NCI-H510A treated with DMSO at 0.1 percent for 48 hours (cell line): ENCODE results near the gene SIK3.
"Not testable (repeated sequence)": the region's sequence is repeated elsewhere in the genome, so short reads cannot be mapped to it uniquely, and the experiment has no call there.

Experiments used
- DNase-seq: peaks from one replicate; lab custom pipeline; 2025; lab: John Stamatoyannopoulos, UW

The SIK3 gene

DNA sequence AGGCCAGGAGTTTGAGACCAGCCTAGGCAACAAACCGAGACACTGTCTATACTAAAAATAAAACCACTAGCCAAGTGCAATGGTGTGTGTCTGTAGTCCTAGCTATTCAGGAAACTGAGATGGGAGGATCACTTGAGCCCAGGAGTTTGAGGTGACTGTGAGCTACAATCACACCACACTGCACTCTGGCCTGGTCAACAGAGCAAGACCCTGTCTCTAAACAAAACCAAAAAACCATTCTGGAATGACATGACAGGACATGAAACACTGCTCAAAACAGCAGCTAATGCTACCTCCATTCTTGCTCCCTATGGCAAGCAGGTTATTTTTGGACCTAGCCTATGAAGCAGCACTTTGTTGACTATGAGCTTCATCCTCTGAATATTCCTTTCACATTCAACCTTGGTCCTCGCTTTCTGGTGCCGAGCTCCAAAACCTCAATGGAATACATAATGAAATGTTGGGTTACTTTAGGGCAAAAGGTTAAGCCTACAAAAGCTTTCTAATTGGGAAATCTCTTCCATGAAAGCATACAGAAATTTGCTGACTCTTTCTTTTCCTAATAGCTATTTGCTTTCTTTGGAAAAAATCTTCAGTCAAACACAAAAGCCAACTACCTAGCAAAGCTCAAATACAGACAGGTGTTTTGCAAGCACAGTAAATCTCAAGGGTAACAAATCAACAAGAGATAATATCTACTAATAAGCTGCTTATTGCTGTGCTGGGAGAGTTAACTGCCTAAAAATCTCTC, 21.1 kb downstream of the SIK3 start:
- peak; percentile 19 for DNase-seq

DNA sequence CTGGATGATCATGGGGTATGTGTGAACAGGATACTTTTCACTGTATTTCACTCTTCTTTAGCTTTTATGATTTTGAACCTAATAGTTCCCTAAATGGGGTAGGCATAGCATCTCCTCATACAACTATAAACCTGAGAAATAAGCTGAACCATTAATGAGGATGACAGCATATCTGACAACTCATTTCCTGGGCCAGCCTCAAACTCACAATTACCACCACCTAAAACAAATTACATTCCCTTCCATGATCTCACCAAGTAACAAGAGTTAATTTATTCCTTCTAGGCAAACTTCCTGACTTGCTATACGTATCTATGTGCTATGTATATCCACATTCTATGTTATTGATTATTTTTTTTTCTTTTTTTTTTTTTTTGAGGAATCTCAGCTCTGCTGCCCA, 23.0 kb downstream of the SIK3 start:
- DNase-seq, result no peak

DNA sequence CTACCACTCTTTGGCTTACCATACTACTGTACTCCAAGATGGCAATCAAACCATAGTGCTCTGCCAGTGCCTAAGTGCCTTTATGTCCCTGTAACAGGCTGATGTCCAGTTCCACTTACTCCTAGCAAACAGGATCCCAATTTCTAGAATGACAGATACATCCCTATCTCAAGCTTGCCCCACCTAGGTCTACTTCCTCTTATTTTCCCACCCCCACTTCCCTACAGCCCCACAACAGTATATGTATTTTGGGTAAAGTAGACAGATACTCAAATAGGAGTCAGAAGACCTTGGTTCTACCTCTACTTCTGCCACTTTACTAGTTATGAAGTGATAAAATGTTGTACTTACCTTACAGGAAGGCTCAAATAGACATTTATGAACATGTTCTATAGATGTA, 24.1 kb downstream of the SIK3 start:
- no peak for DNase-seq

DNA sequence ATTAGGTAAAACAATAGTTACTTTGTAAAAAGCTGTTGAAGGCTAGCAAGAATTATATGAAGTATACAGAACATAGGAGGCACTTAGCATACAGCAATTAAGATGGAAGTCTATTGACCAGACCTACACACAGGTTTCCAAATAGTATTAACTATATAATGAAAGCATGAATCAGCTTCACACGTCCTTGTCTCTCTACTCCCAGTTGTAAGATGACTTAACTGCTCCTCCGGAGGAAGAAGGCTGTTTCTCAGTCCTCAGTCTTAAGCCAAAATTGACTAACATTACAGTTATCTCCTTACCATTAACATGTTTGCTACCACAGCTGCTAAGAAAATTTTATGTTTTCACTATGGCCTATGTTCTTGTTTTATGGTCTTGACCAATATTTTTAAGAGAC, 24.7 kb downstream of the SIK3 start:
- DNase-seq, result no peak

DNA sequence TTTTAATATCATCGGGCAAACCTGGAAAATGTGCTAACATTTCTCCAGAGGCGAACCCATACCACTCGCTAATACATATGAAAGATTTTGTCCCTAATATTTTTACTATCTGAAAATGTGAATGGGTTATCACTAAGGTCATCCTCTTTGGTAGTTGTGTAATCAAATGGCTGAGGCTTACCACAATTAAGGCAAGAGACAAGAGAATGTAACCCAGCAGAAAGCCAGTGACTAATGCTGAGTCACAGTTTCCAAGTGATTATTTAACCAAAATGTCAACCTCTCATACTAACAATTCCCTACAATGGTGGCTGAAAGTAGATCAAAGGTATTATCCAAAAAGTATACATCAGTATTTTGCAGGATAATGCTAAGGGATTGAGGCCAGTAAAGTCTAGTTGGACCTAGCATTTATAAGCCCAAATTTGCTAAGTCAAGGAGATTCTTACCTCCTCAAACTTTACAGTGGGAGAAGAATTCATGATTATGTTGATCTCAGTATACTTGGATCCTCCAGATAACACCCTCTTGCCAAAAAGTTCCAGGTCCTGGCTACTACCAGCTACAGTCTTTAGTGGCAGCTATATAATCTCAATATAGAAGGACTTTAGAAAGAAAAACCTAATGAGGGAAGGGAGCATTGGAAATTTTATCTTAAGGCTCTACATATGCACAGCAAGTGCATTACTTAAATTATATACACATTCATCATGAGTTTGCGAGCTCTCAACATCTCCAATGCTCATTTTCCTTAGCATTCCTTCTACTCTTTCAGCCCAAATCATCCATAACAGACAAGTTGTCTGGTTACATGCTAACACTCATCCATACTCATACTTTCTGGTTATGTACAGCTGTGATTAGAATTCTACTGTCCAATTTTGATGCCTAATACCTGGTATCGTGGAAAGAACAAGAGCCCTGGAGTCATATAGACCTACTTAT, 25.4 kb downstream of the SIK3 start:
- DNase-seq, result no peak

DNA sequence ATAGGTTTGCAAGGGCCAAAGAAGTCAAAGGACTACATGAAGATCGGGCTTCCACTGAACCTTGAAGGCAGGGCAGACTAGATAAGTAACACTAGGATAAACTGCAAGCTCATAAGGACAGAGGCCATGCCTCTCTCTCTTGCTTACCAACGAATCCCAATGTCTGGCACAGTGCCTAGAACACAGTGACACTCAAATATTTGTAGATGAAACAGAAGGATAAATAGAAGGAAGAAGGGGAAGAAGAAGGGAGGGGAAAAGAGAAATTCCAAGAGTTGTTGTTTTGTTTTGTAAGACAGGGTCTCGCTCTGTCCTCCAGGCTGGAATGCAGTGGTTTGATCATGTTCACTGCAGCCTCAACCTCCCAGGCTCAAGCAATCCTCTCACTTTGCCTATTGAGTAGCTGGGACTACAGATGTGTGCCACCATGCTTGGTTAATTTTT, 26.9 kb downstream of the SIK3 start:
- DNase-seq, result peak; percentile 62

DNA sequence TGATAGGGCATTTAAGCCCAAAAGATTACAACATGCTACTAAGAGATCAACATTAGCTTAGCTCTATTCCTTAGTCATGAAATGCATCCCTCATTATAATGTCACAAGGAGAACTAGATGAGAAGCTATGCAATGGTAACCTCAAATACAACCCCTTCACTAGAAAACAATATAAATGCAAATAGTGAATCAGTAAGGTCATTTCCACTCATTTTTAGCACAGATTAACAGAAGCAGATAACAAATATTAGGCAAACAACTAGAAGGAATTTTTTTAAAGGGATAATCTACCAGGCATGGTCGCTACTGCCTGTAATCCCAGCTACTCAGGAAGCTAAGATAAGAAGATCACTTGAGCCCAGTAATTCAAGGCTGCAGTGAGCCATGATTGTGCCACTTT, 28.2 kb downstream of the SIK3 start:
- DNase-seq, result no peak

DNA sequence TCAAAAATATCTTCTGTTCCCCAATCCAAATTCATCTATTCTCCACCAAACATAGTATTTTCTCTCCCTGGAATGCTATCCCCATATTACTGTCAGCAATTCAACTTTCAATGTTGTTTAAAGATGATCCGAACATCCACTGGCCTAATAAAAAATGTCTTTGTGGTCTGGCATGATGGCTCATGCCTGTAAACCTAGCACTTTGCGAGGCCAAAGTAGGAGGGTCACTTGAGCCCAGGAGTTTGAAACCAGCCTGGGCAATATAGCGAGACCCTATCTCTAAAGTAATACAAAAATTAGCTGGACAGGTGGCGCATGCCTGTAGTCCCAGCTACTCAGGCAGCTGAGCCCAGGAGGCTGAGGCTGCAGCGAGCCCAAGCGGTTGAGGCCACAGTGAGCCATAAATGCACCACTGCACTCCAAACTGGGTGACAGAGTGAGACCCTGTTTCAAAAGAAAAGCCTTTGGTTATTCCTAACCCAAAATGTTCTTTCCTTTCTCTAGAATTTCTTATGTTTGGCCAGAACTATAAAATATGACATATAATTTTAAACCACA, 29.8 kb downstream of the SIK3 start:
- DNase-seq, result no peak

DNA sequence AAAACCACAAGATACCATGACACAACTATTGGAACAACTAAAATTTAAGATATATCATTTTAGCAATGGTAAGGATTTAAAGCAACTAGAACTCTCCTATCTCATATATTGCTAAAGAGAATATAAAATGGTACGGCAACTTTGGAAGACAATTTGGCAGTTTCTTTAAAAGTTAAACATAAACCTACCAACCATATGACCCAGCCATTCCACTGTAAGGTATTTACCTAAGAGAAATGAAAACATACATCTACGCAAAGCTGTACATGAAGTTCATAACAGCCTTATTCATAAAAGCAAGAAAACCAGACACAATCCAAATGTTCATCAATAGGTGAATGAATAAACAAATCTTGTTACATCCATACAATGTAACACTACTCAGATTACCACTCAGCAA, 31.3 kb downstream of the SIK3 start:
- no peak for DNase-seq

DNA sequence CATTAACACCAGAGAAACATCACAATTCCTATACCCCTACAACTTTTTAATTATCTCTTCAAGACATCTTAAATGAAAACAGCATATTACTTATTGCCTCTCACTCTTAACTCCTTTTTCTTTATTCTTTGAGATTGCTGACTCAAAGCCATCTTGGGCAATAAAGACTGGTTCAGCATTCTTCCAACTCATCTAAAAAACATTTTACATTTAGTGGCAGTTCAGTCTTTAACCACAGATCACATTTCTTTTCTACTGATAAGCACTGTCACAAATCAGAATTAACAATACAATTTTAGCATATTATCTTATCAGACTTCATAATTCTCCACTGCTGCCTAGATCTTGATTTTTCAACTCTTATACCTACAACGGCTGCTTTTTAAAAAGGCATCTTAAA, 34.0 kb downstream of the SIK3 start:
- no peak for DNase-seq

DNA sequence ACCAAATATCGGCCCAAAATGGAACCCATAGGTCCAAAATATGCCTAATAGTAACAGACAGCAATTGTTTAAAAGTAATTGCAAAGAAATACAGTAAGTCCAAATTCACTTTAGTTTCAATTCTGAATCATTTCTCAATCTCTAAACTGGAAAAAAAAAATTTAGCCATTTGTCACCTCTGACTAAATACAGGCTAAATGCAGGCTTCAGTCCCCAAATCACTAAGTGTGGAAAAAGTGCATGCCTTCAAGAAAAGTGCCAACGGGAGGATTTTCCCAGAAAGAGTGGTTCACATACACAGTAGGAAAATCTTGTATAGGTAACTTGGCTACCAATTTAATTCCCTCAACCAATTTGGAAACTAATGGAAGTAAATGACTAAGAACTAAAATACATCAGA, 35.7 kb downstream of the SIK3 start:
- no peak for DNase-seq

DNA sequence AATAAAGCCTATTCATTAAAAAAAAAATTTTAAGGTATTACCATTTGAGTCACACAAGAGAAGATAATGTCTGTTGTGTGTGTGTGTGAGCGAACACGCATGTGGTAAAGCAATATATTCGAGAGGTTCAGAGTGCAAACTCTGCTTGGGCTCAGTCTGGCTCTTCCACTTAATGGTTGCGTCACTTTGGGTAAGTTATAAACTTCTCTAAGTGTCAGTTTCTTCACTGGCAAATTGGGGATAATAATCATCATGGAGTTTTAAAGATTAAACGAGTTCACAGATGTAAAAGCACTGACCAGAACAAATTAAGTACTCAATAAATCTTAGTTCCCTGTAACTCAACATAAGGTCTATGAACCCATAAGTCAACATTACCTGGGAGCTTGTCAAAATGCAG, 37.0 kb downstream of the SIK3 start:
- DNase-seq, result no peak

DNA sequence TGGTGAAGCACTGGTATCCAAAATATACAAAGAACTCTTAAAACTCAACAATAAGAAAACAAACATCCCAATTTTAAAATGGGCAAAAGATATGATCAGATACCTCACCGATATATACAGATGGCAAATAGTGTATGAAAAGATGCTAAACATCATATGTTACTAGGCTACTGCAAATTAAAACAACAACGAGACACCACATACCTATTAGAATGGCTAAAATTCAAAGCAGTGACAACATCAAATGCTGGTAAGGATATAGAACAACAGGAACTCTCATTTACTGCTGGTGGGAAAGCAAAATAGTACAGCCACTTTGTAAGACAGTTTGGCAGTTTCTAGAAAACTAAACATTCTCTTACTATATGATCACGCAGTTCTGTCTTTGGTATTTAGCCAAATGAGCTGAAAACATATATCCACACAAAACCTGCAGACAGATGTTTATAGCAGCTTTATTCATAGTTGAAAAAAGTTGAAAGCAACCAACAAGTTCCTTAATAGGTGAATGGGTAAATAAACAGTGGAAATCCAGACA, 38.5 kb downstream of the SIK3 start:
- DNase-seq, result no peak

DNA sequence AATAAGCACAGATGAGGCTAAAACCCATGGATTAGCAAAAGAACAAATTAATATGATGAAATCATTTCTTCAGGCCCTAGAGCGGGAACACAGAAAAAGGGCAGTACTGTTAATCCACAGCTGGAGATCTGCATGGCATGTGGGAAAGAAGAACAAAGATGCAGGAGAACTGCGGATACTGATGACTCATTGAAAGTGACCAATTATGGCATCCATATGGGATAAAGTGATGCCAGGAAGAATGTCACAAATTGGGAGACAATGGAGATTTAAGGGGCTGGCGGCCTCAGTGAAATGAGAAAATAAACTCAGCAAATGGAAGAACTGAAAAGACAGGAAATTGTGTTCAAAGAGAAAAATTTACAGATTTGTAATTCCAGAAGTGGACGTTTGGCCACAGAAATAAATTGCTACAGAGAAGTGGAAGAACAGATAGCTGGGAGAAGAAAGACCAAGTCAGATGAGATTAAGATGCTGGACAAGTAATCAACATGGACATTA, 39.4 kb downstream of the SIK3 start:
- DNase-seq, result no peak

DNA sequence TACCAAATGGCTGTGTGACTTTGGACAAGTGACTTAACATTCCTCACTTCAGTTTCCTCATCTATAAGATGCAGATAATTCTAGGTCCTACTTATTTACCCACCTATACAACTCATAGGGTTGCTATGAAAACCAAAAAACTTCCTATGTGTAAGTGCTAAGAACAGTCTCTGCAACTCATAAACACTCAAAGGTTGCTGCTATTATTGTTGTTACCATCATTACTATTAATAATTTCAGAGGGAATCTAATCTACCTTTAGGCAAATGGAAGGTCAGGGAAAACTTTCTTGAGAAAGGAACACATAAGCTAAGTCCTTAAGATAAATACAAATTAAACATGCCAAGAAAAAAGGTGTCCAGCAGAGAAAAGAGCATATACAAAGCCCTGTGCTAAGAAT, 40.5 kb downstream of the SIK3 start:
- DNase-seq, result no peak

DNA sequence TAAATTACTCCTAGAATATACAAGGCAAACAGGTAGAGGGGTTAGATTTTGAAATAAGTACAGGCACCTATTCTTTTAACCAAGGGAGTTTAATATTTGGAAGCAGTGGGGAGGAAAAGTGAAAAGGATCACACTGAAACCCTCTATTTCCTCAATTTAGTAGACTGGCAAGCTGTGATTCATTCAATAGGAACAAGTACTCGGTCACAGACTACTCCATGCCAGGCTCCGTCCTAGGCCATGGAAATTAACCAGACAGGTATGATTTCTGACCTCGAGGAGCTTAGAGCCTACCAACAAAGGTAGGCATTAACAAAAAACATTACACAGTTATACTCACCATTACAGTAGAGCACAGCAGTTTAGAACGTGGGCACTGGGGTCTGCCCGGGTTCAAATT, 40.9 kb downstream of the SIK3 start:
- no peak for DNase-seq

DNA sequence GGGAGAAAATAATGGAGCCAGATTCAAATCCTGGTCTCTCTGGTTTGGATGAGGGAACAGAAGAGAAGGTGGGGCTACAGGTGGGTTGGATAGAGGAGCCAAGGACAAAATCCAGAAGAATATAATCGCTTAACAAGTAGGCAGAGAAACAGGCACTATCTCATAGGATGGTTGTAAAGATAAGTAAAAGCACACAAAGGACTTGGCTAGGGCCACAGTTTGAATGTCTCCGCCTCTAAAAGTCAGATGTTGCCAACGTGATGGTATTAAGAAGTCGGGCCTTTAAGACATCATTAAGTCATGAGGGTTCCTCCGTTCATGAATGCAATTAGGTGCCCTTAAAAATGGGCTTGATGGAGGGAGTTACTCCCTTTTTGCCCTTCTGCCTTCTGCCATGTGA, 42.8 kb downstream of the SIK3 start:
- DNase-seq, result no peak

DNA sequence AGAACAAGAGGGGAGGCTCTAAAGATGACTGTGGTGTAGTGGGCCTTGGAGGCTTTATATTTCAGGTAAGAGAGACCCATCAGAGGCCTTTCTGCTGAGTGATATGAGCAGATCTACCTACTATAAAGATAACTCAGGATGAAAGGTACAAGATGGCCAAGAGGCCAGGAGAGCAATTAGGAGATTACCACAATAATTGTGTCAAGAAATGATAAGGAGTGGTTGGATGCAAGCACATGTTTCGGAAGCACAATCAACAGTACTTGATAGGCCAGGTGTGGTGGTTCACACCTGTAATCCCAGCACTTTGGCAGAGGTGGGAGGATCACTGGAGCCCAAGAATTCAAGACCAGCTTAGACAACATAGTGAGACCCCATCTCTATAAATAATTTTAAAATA, 43.8 kb downstream of the SIK3 start:
- no peak for DNase-seq

DNA sequence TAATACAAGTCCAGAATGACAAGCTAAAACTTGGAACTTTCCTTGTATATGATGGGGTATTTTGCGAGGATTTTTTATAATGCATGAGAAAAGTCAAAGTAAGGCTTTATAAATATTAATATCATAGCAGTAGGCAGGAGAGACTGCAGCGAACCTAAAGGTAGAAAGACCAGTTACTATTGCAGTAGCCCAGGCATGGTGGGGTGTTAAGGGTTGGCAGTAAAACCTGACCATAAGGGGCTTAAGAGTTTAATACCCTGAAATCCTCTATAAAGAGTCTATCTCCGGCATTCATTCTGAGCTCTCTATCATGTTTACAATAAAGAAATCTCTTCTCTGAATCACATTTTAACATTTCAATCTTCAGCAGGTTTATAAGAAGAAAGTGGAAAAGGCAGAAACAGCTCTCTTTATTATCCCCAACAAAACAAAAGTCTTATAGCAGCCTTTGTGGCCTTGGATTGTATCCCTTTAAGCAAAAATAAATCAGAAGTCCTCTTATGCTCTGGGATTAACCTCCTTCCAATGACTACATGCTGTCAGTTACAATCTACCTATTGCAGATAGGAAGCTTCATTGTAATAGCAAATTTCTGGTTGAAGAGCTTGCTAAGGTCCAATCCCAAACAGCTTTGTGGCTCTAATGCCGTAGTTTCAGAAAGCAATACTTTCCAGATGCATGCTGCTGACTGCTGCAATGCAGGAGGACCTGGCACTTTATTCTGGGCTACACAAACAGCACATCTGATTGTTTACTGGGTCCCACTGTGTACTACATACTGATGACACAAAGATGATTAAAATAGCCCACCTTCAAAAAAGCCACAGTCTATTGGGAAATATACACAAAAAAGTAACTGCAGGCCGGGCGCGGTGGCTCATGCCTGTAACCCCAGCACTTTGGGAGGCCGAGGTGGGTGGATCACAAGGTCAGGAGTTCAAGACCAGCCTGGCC, 45.8 kb downstream of the SIK3 start:
- DNase-seq, result no peak

DNA sequence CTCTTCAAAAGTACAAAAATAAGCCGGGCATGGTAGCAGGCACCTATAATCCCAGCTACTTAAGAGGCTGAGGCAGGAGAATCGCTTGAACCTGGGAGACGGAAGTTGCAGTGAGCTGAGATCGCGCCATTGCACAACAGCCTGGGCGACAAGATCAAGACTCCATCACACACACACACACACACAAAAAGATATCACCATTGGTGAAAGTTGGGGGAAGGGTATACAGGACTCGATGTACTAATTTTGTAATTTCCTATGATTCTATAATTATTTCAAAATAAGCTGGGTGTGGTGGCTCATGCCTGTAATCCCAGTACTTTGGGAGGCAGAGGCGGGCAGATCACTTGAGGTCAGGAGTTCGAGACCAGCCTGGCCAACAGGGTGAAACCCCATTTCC, 48.1 kb downstream of the SIK3 start:
- DNase-seq, result not testable (repeated sequence)

DNA sequence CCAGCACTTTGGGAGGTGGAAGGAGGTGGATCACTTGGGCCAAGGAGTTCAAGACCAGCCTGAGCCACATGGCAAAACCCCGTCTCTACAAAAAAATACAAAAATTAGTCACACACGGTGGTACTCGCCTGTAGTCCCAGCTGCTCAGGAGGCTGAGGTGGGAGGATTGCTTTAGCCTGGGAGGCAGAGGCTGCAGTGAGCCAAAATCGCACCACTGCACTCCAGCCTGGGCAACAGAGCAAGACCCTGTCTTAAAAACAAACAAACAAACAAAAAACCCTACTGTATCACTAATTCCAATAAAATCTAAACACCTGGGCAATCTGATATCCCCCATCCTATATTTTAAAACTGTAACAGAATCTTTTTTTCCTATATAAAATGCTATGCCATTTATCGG, 51.6 kb downstream of the SIK3 start:
- DNase-seq, result not testable (repeated sequence)
